OCI-LY1 (cell line): ENCODE results near the gene BACH2.

Experiments
- CTCF ChIP-seq: fragments of 200-600 bp; sonication (generic), shearing (Covaris generic); IDR thresholded peaks from 2 replicates; pipeline ENCODE4 v1.5.1; 2017; ENCODE audit warnings: mild to moderate bottlenecking, antibody characterized with exemption, low read length, moderate library complexity, mixed read lengths
- EZH2 ChIP-seq: fragments of 200-600 bp; sonication (generic), shearing (Covaris generic); IDR thresholded peaks from 2 replicates; pipeline ENCODE4 v1.8.0; 2017; ENCODE audit warnings: borderline replicate concordance, mixed run types, mild to moderate bottlenecking, antibody characterized with exemption, low read length, moderate library complexity, mixed read lengths

GRCh38 chr6:89980353-89980752 is 316.3 kb downstream of the BACH2 start:
- TF ChIP-seq CTCF (no peak), EZH2 (no peak)
